Measurements from ENCODE around the gene EXOC3.

DNA sequence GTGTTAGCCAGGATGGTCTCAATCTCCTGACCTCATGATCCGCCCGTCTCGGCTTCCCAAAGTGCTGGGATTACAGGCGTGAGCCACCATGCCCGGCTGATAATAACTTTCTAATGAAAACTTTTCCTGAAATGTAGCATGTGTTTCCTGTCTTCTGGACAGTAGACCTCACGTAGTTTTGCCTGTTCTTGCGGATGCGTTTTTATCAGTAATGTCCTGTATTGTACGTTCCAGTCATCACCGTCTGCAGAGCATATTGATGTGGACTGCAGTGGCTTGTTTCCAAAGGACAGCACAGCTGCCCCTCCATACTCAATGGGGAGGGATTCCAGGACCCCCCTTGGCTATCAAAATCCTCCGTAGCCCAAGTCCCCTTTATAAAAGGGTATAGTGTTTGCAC, 12.8 kb downstream of the EXOC3 start:
- TF ChIP-seq CTCF (IDR thresholded peaks at IDR 0.05), result no peak
- no peak for TF ChIP-seq POLR2A (IDR thresholded peaks at IDR 0.05)
